PC-9 (cell line): ENCODE data around the gene NUDT22.

Experiments used
- CTCF ChIP-seq: fragments of 200-600 bp; sonication (generic); conservative IDR thresholded peaks from 2 replicates; pipeline ENCODE4 v1.6.1; 2017; ENCODE audit warnings: mixed run types, antibody characterized with exemption, mild to moderate bottlenecking, moderate library complexity
- EZH2 ChIP-seq: fragments of 200-600 bp; sonication (generic); IDR thresholded peaks from 2 replicates; pipeline ENCODE4 v1.8.0; 2017; ENCODE audit warnings: antibody characterized with exemption, low read depth

- no peak for TF ChIP-seq CTCF
- TF ChIP-seq EZH2, result no peak
These were observed 23.7 kb downstream of the NUDT22 start for GRCh38 chr11:64249563-64250414.
